ENCODE measurements around the gene TCF25.

The TCF25 gene

GRCh38 chr16:89949756-89950155 lies 76.4 kb downstream of the TCF25 start:
- DNase-seq: no peak

- DNase-seq: no peak
Measured at GRCh38 chr16:89951509-89951908, 78.1 kb downstream of the TCF25 start.

DNA sequence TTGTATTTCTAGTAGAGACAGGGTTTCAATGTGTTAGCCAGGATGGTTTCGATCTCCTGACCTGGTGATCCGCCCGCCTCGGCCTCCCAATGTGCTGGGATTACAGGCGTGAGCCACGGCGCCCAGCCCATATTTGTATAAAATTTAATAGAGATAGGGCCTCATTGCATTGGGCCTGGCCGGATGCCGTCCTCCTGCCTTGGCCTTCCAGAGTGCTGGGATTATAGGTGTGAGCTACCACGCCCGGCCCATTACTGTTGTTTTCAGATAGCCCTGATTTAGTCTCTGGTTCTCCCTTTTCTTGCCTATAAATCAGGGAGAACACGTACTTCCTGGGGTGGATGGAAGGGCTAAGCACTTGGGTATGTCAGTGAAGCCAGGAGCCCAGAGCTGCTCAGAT lies 78.7 kb downstream of the TCF25 start:
- DNase-seq: no peak

DNA sequence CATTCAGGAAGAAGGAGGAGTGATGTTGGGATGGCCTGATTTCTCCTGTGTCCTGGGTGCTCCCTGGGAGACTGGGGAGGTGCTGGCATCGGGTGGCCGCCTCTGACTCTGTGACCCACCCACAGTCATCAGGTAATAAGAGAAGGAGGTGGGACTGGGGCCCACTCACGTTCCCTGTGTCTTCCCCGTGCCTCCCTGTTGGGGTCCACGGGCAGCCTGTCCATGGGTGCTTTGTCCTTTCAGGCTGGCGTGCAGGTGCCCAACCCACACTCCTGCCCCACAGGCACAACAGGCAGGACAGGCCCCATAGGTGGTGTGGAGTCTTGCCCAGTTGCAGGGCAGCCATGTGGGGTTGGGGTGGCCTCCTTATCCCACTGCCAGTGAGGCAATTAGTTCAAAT lies 79.2 kb downstream of the TCF25 start:
- DNase-seq: no peak

- no peak for DNase-seq
Measured at GRCh38 chr16:89953671-89954406, 80.4 kb downstream of the TCF25 start.

DNA sequence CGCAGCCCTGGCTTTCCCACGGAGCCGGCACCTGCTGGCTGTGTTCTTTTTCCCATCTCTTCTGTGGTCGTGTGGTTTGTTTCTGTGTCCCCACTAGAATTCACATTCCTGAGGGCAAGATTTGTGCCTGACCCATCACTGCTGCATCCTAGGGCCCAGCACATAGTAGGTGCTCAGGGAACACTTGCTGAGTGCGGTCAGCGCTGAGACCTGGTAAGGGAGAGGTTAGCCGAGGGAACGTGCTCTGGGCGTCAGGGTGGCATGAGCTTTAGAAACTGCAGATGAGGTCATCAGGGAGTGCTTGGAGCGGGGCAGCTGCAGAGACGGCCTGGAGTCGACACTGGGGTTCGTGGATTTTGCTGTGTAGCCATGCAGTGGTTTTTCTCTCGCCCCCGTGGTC lies 81.1 kb downstream of the TCF25 start:
- no peak for DNase-seq

DNA sequence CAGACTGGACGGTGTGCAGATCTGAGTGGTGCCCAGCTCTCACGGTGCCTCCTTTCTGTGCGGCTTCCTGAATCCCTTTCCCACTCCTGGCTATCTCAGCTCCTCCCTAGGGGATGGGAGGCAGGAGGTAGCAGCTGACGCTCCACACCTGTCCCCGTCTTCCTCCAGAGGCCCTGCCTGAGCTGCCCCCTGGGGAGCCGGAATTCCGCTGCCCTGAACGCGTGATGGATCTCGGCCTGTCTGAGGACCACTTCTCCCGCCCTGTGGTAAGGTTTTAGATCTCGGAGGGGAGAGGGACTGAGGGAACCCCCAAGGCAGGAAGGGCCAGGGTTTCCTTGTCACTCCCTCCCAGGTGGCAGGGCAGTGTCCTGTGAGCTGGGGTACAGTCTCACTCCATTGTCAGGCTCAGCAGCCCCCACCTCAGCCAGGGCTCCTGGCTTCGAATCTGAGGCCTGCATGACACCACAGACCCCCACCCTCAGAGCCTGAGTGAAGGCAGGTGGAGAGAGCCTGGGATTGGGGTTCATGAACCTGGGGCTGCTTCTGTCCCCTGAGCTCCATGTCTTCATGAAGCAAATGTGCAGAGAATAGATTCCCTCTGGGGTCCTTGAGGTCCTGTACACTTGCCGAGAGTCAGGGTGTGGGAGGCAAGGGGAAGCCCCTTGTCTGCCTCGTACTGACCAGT lies 81.8 kb downstream of the TCF25 start:
- no peak for DNase-seq

DNA sequence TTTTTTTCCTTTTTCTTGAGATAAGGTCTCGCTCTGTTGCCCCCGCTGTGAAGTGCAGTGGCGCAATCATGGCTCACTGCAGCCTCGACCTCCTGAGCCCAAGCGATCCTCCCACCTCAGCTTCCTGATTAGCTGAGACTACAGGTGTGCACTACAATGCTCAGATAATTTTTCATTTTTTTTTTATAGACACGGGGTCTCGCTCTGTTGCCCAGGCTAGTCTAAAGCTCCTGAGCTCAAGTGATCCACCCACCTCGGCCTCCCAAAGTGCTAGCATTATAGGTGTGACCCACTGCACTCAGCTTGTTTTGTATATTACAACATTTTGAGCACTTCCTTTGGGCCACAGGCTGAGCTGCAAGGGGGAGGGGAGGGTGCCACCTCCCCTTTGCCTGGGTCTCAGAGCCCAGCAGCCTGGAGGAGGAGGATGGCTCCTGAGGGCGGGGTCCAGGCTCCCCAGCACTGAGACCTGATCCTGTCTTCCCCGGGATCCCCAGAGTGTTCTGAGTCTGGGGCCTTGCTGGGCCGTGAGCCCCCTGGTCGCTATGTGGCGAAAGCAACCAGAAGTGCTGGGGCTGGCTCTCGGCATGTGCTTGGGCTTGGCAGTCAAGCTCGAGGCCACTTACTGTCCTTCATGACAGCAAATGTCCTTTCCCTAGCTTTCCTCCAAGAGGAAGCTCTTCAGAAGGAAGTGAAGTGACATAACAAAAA lies 83.3 kb downstream of the TCF25 start:
- no peak for DNase-seq

GRCh38 chr16:89957216-89957785 lies 83.9 kb downstream of the TCF25 start:
- no peak for DNase-seq

DNA sequence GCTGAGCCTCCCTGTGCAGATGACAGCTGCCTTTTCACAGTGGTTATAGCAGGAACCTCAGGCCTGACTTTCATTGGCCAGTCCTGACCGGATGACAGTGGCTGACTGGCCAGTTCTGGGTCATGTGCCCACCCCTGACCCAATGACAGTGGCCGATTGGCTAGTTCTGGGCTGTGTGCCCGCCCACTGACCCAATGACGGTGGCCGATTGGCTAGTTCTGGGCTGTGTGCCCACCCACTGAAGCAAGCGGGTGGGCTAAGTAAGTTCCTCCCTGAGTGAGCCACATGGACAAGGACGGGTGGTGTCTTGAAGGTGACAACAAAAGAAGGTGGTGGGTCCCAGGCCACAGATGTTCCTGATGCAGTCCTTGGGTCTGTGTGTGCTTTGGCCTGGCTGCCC lies 84.7 kb downstream of the TCF25 start:
- DNase-seq: no peak

DNA sequence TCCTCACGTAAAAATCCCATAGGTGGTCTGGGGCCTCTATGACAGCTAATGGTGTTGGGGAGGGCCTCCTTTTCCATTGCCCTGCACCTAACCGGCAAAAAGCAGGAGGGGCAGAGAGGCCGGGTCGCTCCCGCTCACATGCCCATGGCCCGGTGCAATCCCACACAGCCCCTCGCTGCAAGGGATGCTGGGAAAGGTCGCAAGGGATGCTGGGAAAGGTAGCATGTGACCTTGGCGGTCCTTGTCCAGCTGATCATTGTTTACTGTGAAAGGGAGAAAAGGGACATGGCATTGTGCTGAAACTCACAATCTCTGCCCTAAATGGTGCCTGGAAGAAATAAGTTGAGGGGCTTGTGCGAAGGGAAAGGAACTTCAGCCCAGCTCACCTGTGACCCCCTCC lies 85.2 kb downstream of the TCF25 start:
- DNase-seq: no peak

- DNase-seq: no peak
Measured at GRCh38 chr16:89960966-89961365, 87.6 kb downstream of the TCF25 start.
